Endothelial cell of umbilical vein (primary cell): ENCODE data around the gene HNMT. TPM values are rescaled to one million over a fixed set of nuclear protein-coding genes. Genes with fewer than 3 reads are reported as not detected.

ENCODE experiments used
- BruUV-seq: library from RNA; stranded (reverse); fragments of 400-500 nt; replicated peaks from 2 replicates; lab custom pipeline; 2021; lab: Mats Ljungman, UMichigan
- CTCF ChIA-PET: fragments of 300-600, 350-600 bp; sonication (Branson Sonifier 250); formaldehyde crosslinking; loops from one replicate; lab custom pipeline; 2021; ENCODE audit warnings: antibody characterized with exemption, inconsistent platforms; lab: Charles Lee
- POLR2A ChIA-PET: fragments of 300-600, 350-600 bp; sonication (Branson Sonifier 250); formaldehyde crosslinking; loops from one replicate; lab custom pipeline; 2021; ENCODE audit warnings: antibody characterized with exemption, inconsistent platforms; lab: Charles Lee
- DNase-seq: peaks from one replicate; pipeline ENCODE4 v3.0.0-alpha.2; 2011; ENCODE audit warnings: low read depth, low spot score
- FAIRE-seq: peaks from 2 replicates; lab custom pipeline; 2011; peaks lifted over from hg19 to GRCh38; lab: Jason Lieb, UNC
- H2AFZ ChIP-seq: 2 replicates; pipeline ENCODE4 v1.6.0; 2012; ENCODE audit warnings: low read depth, low read length, control low read depth, inconsistent platforms
- H3K27ac ChIP-seq: 2 replicates; pipeline ENCODE4 v1.5.1; 2011; ENCODE audit warnings: low read depth, mild to moderate bottlenecking, control low read depth, low read length, moderate library complexity; ENCODE audit not compliant: insufficient read depth
- H3K27me3 ChIP-seq, 2 experiments: 2 replicates each; pipeline versions ENCODE4 v1.6.0 to v1.6.1; 2011; ENCODE audit warnings: low read length in 2 of 2, mixed read lengths in 1 of 2; ENCODE audit not compliant: control insufficient read depth in 2 of 2, insufficient read depth in 2 of 2
- H3K36me3 ChIP-seq, 2 experiments: 2 replicates in 1 of 2; 3 replicates in 1 of 2; pipeline ENCODE4 v1.5.1; 2011; ENCODE audit warnings: low read length in 2 of 2, mild to moderate bottlenecking in 1 of 2, moderate library complexity in 1 of 2; ENCODE audit not compliant: control insufficient read depth in 2 of 2, insufficient read depth in 2 of 2; ENCODE audit errors: extremely low read depth in 1 of 2
- H3K4me1 ChIP-seq: 3 replicates; pipeline ENCODE4 v1.5.1; 2011; ENCODE audit warnings: mild to moderate bottlenecking, low read length; ENCODE audit not compliant: control insufficient read depth, insufficient read depth; ENCODE audit errors: extremely low read depth
- H3K4me2 ChIP-seq: 2 replicates; pipeline ENCODE4 v1.6.1; 2011; ENCODE audit warnings: low read length, control low read depth, mixed read lengths; ENCODE audit not compliant: insufficient read depth
- H3K4me3 ChIP-seq, 3 experiments: fragments of 200-600 bp in 1 of 3; sonication (generic), shearing (Covaris generic) in 1 of 3; replicated peaks in 1 of 3; 2 replicates each; pipeline ENCODE4 v1.5.1; 2011 to 2016; ENCODE audit warnings: control low read depth in 3 of 3, low read length in 3 of 3, mild to moderate bottlenecking in 2 of 3, inconsistent platforms in 1 of 3, low read depth in 1 of 3, moderate library complexity in 1 of 3; ENCODE audit not compliant: insufficient read depth in 1 of 3
- H3K79me2 ChIP-seq: 2 replicates; pipeline ENCODE4 v1.6.0; 2012; ENCODE audit warnings: low read length, inconsistent platforms; ENCODE audit not compliant: control insufficient read depth, insufficient read depth
- H3K9ac ChIP-seq: replicated peaks from 2 replicates; pipeline ENCODE3; 2011; ENCODE audit warnings: low read length, control low read depth; ENCODE audit not compliant: insufficient read depth; ENCODE audit errors: extremely low read depth
- H3K9me1 ChIP-seq: replicated peaks from 3 replicates; pipeline ENCODE4 v1.6.0; 2011; ENCODE audit warnings: mild to moderate bottlenecking, low read length; ENCODE audit not compliant: control insufficient read depth, insufficient read depth; ENCODE audit errors: extremely low read depth
- H3K9me3 ChIP-seq: replicated peaks from 2 replicates; pipeline ENCODE4 v1.5.1; 2012; ENCODE audit warnings: low read length, inconsistent platforms; ENCODE audit not compliant: control insufficient read depth, insufficient read depth
- H4K20me1 ChIP-seq: replicated peaks from 2 replicates; pipeline ENCODE3; 2011; ENCODE audit warnings: mild to moderate bottlenecking, low read length; ENCODE audit not compliant: control insufficient read depth, insufficient read depth; ENCODE audit errors: extremely low read depth
- EZH2 ChIP-seq: IDR thresholded peaks from 2 replicates; pipeline ENCODE4 v1.6.1; 2012; ENCODE audit warnings: borderline replicate concordance, low read depth, mild to moderate bottlenecking, moderate library complexity, low read length, inconsistent platforms; ENCODE audit not compliant: severe bottlenecking
- FOS ChIP-seq: IDR thresholded peaks from 2 replicates; pipeline ENCODE4 v1.6.1; 2011; ENCODE audit warnings: mild to moderate bottlenecking, low read length, moderate library complexity, borderline replicate concordance; ENCODE audit not compliant: insufficient read depth
- GATA2 ChIP-seq: IDR thresholded peaks from 2 replicates; pipeline ENCODE4 v1.7.0; 2011; ENCODE audit warnings: low read depth, mild to moderate bottlenecking, moderate library complexity, mixed read lengths, low read length; ENCODE audit not compliant: insufficient read length, insufficient read depth
- JUN ChIP-seq: IDR thresholded peaks from 2 replicates; pipeline ENCODE4 v1.6.1; 2011; ENCODE audit warnings: borderline replicate concordance, low read depth; ENCODE audit not compliant: insufficient read length, insufficient read depth
- MYC ChIP-seq: IDR thresholded peaks from one replicate; pipeline ENCODE4 v1.6.1; 2011; ENCODE audit warnings: mild to moderate bottlenecking, low read depth, low read length
- POLR2A ChIP-seq: IDR thresholded peaks from 2 replicates; pipeline ENCODE4 v1.6.1; 2012; ENCODE audit warnings: low read depth, mild to moderate bottlenecking, control low read depth, low read length
- POLR2AphosphoS5 ChIP-seq: IDR thresholded peaks from 2 replicates; pipeline ENCODE4 v1.6.1; 2012; ENCODE audit warnings: low read depth, mild to moderate bottlenecking, control low read depth, low read length, moderate library complexity; ENCODE audit not compliant: insufficient read depth
- dilution Hi-C: fragments of 300-500 bp; cut with MboI; formaldehyde crosslinking; loops from one replicate; pipeline ENCODE4 v1.15.0; 2019; ENCODE audit warnings: low sequenced_read_pairs; ENCODE audit not compliant: extremely low pct_ligation_motif_present
- intact Hi-C: fragments of 100-400 bp; cut with micrococcal nuclease; formaldehyde crosslinking; loops from one replicate; pipeline ENCODE4 v1.10.0; 2022
- polyA plus RNA-seq, 4 experiments: library from polyadenylated mRNA; depleted of rRNA in 3 of 4; stranded (reverse) in 3 of 4; unstranded in 1 of 4; fragments of >200 nt; gene quantifications; 2 replicates each; pipeline versions ENCODE4 v1.2.1 to v1.2.3, GENCODE V29; 2011 to 2012; ENCODE audit warnings: missing spikeins in 1 of 4
- total RNA-seq: library from RNA; stranded (reverse); gene quantifications from 2 replicates; pipeline ENCODE4 v1.2.3, GENCODE V29; 2021
- TF ChIP-seq, protein P1 (sequence below): IDR thresholded peaks from 2 replicates; pipeline ENCODE4 v1.6.1; 2011; ENCODE audit not compliant: insufficient read depth, insufficient read length
- TF ChIP-seq, protein P2 (sequence below), 2 donors: IDR thresholded peaks; 1 replicate in 1 of 2; 2 replicates in 1 of 2; pipeline ENCODE4 v1.5.1; 2011; ENCODE audit warnings: low read length in 2 of 2, mild to moderate bottlenecking in 2 of 2, moderate library complexity in 2 of 2, control low read depth in 1 of 2, inconsistent platforms in 1 of 2, low read depth in 1 of 2; ENCODE audit not compliant: insufficient read depth in 1 of 2; ENCODE audit errors: extremely low read depth in 1 of 2

Gene HNMT
- total and polyA plus RNA-seq, 2 donors (not counting 3 experiments of a cell fraction or from before 2014, with no cell fraction given) = 8.6 to 16.9 TPM

DNA sequence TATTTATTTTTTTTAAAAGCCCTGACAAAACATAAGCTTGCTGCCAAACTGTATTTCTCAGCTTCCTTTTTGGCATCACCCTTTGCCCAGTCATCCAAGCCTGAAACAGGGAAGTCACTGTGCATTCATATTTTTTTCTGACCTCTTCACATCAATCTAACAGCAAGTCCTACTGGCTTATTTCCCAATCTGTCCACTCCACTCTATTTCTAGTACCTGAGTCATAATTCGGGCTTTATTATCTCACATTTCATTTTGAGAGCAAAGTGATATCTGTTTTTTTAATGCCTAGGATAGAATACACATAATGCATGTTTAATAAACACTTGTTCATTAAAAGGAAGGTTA is 5.1 kb downstream of the HNMT start:
- H3K9me3 ChIP-seq = no peaks in the 10 kb centered on the region
- H3K79me2 ChIP-seq = peaks cover 1% of the 10 kb centered on the region
- peak overlapping the region; percentile 74 for H3K27ac ChIP-seq
- peaks cover 35% of the 10 kb centered on the region for H3K4me1 ChIP-seq
- peak overlapping the region; percentile 82 for H3K4me2 ChIP-seq
- no peaks in the 10 kb centered on the region for H4K20me1 ChIP-seq
- intact Hi-C loops (loop anchor here (2.0 kb wide), 2 partner anchors 239 to 531 kb away; partner anchors contain the start of gene SPOPL), dilution Hi-C loops (no loop called here)
- H3K4me3 ChIP-seq = no peak overlapping the region
- POLR2A ChIA-PET = no interaction called here
- no peaks in the 10 kb centered on the region for H3K9me1 ChIP-seq
- H2AFZ ChIP-seq = no peak overlapping the region
- no peak overlapping the region for H3K9ac ChIP-seq
- TF ChIP-seq MYC = no peak
- TF ChIP-seq POLR2AphosphoS5 = peak; percentile 82
- no peak for TF ChIP-seq POLR2A
- TF ChIP-seq, protein P1, sequence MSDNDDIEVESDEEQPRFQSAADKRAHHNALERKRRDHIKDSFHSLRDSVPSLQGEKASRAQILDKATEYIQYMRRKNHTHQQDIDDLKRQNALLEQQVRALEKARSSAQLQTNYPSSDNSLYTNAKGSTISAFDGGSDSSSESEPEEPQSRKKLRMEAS = no peak
- peak; percentile 97 for TF ChIP-seq FOS
- no peak for TF ChIP-seq EZH2
- TF ChIP-seq GATA2 = peak; percentile 82
- TF ChIP-seq, protein P2, sequence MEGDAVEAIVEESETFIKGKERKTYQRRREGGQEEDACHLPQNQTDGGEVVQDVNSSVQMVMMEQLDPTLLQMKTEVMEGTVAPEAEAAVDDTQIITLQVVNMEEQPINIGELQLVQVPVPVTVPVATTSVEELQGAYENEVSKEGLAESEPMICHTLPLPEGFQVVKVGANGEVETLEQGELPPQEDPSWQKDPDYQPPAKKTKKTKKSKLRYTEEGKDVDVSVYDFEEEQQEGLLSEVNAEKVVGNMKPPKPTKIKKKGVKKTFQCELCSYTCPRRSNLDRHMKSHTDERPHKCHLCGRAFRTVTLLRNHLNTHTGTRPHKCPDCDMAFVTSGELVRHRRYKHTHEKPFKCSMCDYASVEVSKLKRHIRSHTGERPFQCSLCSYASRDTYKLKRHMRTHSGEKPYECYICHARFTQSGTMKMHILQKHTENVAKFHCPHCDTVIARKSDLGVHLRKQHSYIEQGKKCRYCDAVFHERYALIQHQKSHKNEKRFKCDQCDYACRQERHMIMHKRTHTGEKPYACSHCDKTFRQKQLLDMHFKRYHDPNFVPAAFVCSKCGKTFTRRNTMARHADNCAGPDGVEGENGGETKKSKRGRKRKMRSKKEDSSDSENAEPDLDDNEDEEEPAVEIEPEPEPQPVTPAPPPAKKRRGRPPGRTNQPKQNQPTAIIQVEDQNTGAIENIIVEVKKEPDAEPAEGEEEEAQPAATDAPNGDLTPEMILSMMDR (IDR thresholded peaks at IDR 0.05; ENCODE audit: extremely low read depth in 1 of 2, insufficient read depth in 1 of 2, low read depth in 1 of 2, low read length in 2 of 2) = no peak
- TF ChIP-seq JUN = peak; percentile 86
- H3K36me3 ChIP-seq = no peaks in the 10 kb centered on the region
- BruUV-seq = no TSS peak
- FAIRE-seq (peak; percentile 95), DNase-seq (peak; percentile 98)
- CTCF ChIA-PET = interaction anchor here (0.6 to 1.8 kb wide), 8 partner anchors 12 to 138 kb away, joined by 3 to 6 read pairs (median 3); no protein-coding TSS in a partner anchor
- H3K27me3 ChIP-seq = no peaks in the 10 kb centered on the region
